KOPT-K1 (cell line): ENCODE results near the gene IDH3B.
"Not testable (repeated sequence)": the region's sequence is repeated elsewhere in the genome, so short reads cannot be mapped to it uniquely, and the experiment has no call there.

Source experiments
- H3K27ac ChIP-seq: fragments of 200-600 bp; sonication (generic); 2 replicates; pipeline ENCODE4 v1.5.1; 2016; ENCODE audit warnings: antibody characterized with exemption, mild to moderate bottlenecking, low read depth, low read length; ENCODE audit not compliant: poor library complexity, severe bottlenecking
- H3K36me3 ChIP-seq: fragments of 200-600 bp; sonication (generic); 2 replicates; pipeline ENCODE4 v1.5.1; 2017; ENCODE audit warnings: antibody characterized with exemption, mild to moderate bottlenecking, low read length, moderate library complexity; ENCODE audit not compliant: insufficient read depth
- H3K9me3 ChIP-seq: fragments of 200-600 bp; sonication (generic); 2 replicates; pipeline ENCODE4 v1.5.1; 2017; ENCODE audit warnings: antibody characterized with exemption, low read length, mild to moderate bottlenecking; ENCODE audit not compliant: insufficient read depth, poor library complexity, severe bottlenecking

Gene IDH3B

DNA sequence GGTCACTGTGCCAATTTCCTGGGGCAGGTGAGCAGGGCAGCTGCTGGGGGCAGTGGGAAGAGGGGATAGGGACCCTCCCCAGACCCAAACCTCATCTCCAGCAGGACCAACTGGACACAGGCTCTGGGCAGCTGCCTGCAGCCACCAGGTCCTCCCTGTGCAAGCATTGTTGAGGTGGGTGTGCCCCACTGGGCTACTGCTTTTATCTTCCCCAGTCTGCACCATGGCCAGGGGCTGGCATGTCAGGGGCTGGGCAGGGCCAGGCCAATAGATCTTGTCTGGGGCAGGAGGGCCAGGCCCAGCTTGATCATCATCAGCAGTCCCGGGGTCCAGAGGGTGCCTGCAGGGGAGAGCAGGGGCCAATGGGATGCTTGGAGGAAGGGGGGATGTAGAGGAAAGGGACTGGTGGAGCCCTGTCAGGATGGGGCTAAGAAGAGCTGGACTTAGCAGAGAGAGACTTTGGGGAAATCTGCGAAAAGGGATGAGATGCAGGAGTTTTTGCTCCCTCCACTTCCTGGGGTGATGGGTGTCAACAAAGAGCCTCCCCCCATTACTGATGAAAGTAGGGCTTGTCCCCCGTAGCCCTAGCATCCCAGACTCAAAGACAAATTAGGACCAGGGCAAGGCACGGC lies 34.3 kb upstream of the IDH3B start:
- H3K9me3 ChIP-seq = no peaks in the 10 kb centered on the region
- no peaks in the 10 kb centered on the region for H3K36me3 ChIP-seq
- H3K27ac ChIP-seq = no peak overlapping the region

DNA sequence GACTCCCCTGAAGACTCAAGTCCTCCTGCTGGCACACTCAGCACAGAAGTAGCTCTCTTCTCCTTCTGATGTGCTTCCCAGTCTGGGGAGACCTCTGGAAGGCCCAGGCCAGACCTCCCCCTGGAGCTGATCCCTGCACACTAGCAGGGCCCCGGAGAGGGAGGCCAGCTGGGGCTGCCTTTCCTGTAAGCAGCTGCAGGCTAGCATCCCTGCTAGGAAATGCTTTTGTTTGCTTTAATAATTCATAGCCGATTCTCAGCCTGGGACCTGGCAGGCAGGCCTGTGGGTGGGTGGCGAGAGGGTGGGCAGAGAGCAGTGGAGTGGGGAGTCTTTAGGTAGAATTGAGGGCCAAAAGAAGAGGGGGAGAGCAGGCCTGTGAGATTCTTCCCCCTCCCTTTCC lies 33.8 kb upstream of the IDH3B start:
- Histone ChIP-seq H3K9me3 (no peaks in the 10 kb centered on the region), H3K36me3 (no peaks in the 10 kb centered on the region), H3K27ac (no peak overlapping the region)

DNA sequence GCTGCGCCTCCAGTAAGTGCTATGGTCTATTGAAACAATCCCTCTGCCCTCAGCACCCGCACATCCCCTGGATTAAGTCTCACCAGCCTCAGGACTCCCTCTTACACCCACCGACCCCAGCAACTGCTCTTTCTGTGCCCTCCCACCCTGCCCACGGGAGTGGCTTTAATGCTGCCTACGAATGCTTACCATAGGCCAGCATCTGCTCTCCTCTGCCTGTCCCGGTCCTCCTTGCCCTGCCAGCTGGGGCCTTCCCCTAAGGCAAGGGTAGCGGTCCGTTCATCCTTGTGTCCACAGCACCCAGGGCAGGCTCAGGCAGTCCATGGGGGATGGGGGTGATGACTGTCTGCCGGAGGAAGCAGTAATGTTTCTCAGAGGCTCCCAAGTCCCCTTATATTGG lies 32.6 kb upstream of the IDH3B start:
- Histone ChIP-seq H3K27ac (no peak overlapping the region), H3K36me3 (no peaks in the 10 kb centered on the region), H3K9me3 (no peaks in the 10 kb centered on the region)

DNA sequence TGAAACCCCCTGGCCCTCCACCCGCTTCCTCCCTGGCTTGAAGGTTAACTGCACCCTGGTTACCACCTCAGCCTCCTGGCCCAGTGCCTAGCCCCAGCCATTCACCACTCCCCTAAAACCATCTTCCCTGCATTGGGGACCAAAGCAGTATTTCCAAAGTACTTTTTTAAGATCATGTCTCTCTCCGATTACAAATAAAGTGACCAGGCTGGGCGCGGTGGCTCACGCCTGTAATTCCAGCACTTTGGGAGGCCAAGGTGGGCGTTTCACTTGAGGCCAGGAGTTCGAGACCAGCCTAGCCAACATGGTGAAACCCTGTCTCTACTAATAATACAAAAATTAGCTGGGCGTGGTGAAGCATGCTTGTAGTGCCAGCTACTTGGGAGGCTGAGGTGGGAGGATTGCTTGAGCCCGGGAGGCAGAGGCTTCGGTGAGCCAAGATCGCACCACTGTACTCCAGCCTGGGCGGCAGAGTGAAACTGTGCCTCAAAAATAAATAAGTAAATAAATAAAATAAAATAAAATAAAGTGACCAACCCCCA lies 32.0 kb upstream of the IDH3B start:
- H3K9me3 ChIP-seq, H3K27ac ChIP-seq, H3K36me3 ChIP-seq: not testable (repeated sequence)

DNA sequence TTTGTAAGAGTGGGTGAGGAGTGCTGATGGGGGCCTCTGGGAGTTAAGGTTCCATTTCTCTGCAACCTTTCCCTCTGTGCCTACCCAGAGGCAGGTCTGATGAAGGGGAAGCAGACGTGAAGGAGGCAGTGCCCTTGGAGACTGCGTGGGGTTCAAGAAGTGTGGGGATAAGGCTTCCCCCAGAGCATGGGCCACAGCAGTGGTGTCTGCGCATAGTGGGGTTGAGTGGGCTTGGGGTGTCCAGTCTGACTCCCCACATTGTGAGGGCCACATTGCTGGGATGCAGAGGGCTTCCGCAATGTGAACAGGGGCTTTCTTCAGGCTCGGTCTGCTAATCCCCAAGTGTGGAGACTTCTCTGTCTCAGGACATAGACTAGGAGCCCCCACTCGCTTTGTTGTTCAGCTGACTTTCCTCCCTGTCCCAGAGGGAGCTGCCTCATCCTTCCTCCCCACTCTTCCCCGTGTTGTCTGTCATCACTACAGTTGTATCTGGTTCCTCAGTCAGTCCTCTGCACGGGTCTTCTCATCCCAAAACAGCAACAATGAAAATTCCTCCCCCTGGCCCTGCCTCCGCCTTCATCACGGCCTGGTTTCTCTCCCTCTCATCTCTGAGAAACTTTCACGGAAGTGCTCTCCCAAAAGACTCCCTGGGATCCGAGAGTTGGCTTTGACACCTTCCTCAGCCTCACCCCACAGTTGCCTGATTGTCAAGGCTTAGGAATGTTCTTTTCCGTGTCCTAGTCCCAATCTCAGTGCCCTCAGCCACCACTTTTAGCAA lies 31.4 kb upstream of the IDH3B start:
- H3K36me3 ChIP-seq = no peaks in the 10 kb centered on the region
- H3K27ac ChIP-seq = no peak overlapping the region
- H3K9me3 ChIP-seq = no peaks in the 10 kb centered on the region

DNA sequence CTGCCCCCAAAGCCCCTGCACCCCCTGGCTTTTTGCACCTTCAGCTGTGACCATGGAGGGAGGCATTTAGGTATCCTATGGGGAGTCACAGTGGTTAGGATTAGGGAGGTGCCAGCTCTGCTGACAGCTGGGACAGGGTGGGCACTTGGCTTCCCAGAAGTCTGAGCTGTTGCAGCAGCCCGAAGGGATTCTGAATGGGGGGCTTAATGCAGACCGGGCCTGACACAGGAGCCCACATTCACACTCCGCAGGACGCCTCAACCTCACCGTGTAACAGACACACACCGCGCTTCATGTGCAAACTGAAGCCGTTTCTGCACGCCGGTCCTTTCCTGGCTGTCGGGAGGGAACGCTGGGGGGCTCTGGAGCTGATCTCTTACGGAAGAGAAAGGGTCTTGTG lies 30.5 kb upstream of the IDH3B start:
- Histone ChIP-seq H3K36me3 (no peaks in the 10 kb centered on the region), H3K9me3 (no peaks in the 10 kb centered on the region), H3K27ac (no peak overlapping the region)

DNA sequence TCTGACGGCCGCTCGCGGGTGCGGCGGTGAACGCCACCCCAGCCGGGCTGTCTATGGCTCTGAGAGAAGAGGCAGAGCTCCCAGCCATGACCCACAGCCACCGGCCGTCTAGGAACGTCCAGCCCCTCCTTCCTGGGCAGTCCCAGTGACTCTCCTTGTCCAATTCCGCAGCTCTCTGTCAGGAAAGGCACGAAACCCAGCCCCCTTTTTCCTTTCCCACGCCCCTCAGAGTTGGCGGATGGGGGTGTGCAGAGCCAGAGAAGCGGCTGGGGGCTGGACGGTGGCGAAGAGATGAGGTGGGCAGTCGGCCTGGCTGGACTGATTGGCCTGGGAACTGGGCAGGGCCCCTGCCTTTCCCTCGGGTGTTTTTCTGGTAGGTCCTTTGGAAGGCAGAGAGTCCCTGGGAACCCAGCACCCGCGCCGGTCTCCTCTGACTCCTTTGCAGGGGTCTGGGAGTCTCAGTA lies 30.0 kb upstream of the IDH3B start:
- no peaks in the 10 kb centered on the region for H3K36me3 ChIP-seq
- H3K9me3 ChIP-seq = no peaks in the 10 kb centered on the region
- no peak overlapping the region for H3K27ac ChIP-seq

DNA sequence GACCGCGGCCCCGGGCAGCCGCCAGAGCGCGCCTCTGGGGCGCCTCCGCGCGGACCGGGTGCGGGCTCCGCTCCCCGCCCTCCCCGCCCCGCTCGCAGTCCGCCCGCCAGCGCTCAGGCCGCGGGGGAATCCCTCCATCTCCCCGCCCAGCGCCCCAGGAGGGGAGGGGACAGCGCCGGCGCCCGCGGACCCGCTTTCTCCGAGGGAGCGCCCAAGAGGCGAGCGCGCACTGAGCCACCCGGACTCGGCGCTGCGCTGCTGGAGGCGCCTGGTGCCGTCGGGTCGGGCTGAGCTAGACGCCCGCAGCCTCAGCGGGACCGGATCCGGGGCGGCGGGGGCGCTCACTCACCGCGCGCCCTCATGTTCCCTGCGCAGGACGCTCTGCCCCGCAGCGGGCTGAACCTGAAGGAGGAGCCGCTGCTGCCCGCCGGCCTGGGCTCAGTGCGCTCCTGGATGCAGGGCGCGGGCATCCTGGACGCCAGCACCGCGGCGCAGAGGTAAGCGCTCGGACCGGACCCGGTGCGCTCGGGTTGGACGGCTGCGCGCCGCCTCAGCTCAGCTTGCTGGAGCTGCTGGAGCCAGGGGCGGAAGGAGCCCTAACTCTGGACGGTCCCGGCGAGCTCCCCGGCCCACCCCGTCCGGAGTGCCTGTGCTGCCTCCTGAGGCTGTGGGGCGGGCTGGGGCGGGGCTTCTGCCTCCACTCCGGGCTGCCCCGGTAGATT lies 29.4 kb upstream of the IDH3B start:
- no peak overlapping the region for H3K27ac ChIP-seq
- no peaks in the 10 kb centered on the region for H3K9me3 ChIP-seq
- H3K36me3 ChIP-seq = no peaks in the 10 kb centered on the region

DNA sequence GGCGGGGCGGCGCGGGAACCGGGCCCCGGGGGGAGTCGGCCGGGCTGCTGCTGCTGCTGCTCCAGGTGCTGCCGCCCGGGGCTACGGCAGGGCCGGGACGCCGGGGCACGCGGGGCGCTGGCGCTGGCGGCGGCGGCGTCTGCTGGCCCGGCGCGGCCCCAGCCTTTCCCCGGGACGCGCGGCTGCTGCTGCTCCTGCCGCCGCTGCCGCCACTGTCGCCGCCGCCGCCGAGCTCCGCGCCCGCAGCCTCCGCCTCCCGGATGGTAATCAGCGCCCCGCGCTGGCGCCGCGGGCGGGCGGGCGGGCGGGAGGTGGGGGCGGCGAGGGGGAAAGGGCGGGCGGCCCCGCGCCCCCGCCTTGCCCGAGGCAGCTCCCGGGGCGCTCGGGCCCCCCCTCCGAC lies 28.9 kb upstream of the IDH3B start:
- Histone ChIP-seq H3K27ac (no peak overlapping the region), H3K9me3 (no peaks in the 10 kb centered on the region), H3K36me3 (no peaks in the 10 kb centered on the region)

DNA sequence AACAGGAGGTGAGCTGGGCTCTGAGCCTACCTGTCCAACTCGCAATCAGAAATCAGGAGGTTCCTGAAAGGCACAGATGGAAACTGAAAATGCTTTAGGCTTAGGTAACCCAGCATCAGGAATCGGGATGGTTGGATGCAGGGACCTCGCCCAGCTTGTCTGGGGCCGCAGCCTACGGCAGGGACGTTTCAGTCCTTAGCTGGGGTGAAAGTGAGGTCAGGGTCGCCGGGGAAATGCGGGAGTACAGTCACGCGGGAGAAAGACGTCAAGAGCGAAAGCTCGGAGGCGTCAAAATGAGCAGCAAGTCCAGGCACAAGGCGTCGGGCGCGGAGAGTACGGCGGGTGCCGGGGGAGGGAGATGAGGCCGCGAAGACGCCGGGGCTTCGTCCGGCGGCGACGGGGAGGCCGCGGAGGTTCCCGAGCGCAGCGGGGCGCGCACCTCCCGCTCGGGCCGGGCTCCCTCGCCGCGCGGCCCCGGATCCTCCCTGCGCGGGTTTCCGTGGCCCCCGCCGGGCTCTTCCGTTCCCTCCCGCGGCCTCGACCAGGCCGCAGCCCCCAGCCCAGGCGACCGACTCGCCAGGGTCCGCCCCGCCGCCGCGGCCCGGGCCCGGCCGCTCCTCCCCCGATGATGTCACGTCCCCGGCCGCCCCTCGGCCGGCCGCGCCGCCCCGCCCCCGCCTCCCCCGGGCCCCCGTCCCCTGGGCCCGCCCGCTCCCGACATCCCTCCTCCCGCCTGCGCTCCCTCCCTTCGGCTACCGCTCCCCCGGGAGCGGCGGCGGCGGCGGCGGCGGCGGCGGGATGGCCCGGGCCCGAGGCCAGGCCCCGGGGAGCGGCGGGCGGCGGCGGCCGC lies 28.2 kb upstream of the IDH3B start, which contains the start of gene EBF4:
EBF4 (plus strand) TSS at position 745 of the 850 bp plus-strand sequence. CDS start 866 bp downstream, outside the sequence.
- no peak within 1 kb of the TSS for H3K27ac ChIP-seq
- no peaks in the 10 kb centered on the region for H3K9me3 ChIP-seq
- no peaks in the 10 kb centered on the region for H3K36me3 ChIP-seq

DNA sequence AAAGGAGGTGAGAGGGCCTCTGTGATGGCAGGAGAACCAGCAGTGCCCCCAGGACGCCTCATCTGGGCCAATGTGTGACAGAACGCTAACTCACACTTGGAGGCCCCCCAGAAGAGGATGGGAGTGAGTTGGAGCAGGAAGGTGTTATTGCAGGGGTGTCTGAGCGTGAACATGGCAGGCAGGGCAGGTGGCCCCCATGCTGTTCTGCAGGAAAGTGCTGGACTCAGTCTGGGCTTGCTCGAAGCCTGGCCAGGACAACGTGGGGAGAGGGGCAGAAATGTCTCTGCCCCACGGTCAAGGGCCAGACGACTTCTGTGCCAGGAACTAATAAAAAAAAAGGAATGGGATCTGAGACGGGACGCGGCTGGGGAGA lies 27.6 kb upstream of the IDH3B start:
- H3K9me3 ChIP-seq = no peaks in the 10 kb centered on the region
- H3K27ac ChIP-seq = no peak overlapping the region

DNA sequence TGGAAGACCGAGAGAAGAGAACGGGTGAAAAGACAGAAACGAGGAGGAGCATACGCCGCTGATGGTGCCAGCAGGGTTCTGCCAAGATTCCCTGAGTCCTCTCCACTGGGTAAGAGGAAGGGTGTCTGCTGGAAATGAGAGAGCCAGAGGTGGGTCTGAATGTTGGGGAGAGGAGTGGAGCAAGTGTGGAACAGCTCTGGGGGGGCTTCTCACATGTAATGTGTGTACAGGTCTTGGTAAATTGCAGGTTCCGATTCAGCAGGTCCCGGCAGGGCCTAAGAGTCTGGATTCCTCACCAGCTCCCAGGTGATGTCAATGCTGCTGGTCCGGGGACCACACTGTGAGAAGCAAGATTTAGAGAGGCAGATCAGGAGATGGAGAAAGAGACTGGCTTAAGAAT lies 27.1 kb upstream of the IDH3B start:
- H3K36me3 ChIP-seq = no peaks in the 10 kb centered on the region
- no peaks in the 10 kb centered on the region for H3K9me3 ChIP-seq
- H3K27ac ChIP-seq = no peak overlapping the region

More for the DNA sequence above, 27.6 kb upstream of the IDH3B start:
- H3K36me3 ChIP-seq = no peaks in the 10 kb centered on the region

DNA sequence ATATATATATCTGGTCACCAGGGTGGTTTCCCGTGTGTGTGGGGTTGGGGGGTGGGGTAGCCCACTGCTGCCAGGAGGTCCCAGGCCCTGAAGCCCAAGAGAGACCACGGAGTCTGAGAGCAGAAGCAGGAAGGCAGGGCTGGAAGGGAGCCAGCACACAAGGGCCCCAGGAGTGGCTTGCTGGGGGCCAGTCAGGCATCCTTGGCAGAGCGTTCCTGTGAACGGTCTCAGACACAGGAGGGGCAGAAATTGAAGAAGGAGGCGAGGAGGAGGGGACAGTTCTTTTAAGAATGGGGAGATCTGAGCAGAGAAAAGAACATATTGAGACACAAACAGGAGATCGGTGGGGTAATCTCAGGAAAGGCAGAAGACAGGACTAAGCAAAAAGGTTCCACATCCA lies 26.7 kb upstream of the IDH3B start:
- Histone ChIP-seq H3K27ac (no peak overlapping the region), H3K36me3 (no peaks in the 10 kb centered on the region), H3K9me3 (no peaks in the 10 kb centered on the region)

DNA sequence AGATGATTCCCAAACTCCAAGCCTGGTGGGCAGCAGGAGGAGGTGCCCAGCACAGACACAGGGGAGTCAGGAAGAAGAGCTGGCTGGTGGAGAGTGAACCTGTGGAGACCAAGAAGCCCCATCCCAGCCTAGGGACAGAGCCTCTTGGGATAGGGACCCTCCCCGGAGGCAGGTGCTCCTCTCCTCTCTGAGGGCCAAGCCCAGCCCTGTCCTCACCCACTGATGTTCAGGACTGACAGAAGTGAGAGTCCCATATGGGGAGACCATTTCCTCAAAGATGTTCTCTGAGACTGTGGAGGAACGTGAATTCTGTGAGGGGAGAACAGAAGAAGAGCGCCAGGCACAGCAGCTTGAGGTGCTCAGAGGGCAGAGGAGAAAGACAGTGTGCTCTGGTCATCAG lies 26.2 kb upstream of the IDH3B start:
- Histone ChIP-seq H3K36me3 (no peaks in the 10 kb centered on the region), H3K27ac (no peak overlapping the region), H3K9me3 (no peaks in the 10 kb centered on the region)
